Fibroblast of lung (primary cell): ENCODE measurements around the gene MICAL3. TPM values are rescaled to one million over a fixed set of nuclear protein-coding genes. Genes with fewer than 3 reads are reported as not detected.

Experiments used
- DNase-seq, 2 donors: peaks; one replicate each; pipeline versions ENCODE4 v3.0.0 to v3.0.0-alpha.2; 2010; ENCODE audit warnings: low read depth in 2 of 2
- H2AFZ ChIP-seq: 2 replicates; pipeline ENCODE4 v1.5.1; 2012; ENCODE audit warnings: low read length, control low read depth, inconsistent platforms
- H3K27ac ChIP-seq: 2 replicates; pipeline ENCODE4 v1.5.1; 2011; ENCODE audit warnings: low read length, control low read depth; ENCODE audit not compliant: insufficient read depth
- H3K27me3 ChIP-seq: 2 replicates; pipeline ENCODE4 v1.5.1; 2011; ENCODE audit warnings: mild to moderate bottlenecking, low read length; ENCODE audit not compliant: control insufficient read depth, insufficient read depth
- H3K36me3 ChIP-seq: 2 replicates; pipeline ENCODE4 v1.5.1; 2011; ENCODE audit warnings: low read length; ENCODE audit not compliant: control insufficient read depth, insufficient read depth
- H3K4me1 ChIP-seq: 2 replicates; pipeline ENCODE4 v1.5.1; 2011; ENCODE audit warnings: low read length; ENCODE audit not compliant: control insufficient read depth, insufficient read depth; ENCODE audit errors: extremely low read depth
- H3K4me2 ChIP-seq: 2 replicates; pipeline ENCODE4 v1.5.1; 2011; ENCODE audit warnings: low read length, control low read depth; ENCODE audit not compliant: insufficient read depth; ENCODE audit errors: extremely low read depth
- H3K4me3 ChIP-seq, 4 experiments: fragments of 200-600 bp in 1 of 4; sonication (generic) in 1 of 4; replicated peaks in 1 of 4; 2 replicates each; pipeline ENCODE4 v1.5.1; 2011 to 2016; ENCODE audit warnings: low read length in 4 of 4, low read depth in 3 of 4, mild to moderate bottlenecking in 3 of 4, control low read depth in 2 of 4, inconsistent platforms in 1 of 4, mixed read lengths in 1 of 4; ENCODE audit not compliant: insufficient read depth in 1 of 4; ENCODE audit errors: control extremely low read depth in 1 of 4
- H3K79me2 ChIP-seq: 2 replicates; pipeline ENCODE4 v1.5.1; 2012; ENCODE audit warnings: mild to moderate bottlenecking, low read length, inconsistent platforms; ENCODE audit not compliant: control insufficient read depth, insufficient read depth
- H3K9ac ChIP-seq: 2 replicates; pipeline ENCODE4 v1.5.1; 2011; ENCODE audit warnings: mild to moderate bottlenecking, low read length, control low read depth; ENCODE audit not compliant: insufficient read depth
- H3K9me3 ChIP-seq: 2 replicates; pipeline ENCODE4 v1.5.1; 2012; ENCODE audit warnings: low read depth, low read length; ENCODE audit not compliant: control insufficient read depth, insufficient read depth
- H4K20me1 ChIP-seq: 2 replicates; pipeline ENCODE4 v1.5.1; 2011; ENCODE audit warnings: low read length; ENCODE audit not compliant: control insufficient read depth, insufficient read depth; ENCODE audit errors: extremely low read depth
- EZH2 ChIP-seq: IDR thresholded peaks from 2 replicates; pipeline ENCODE4 v1.5.1; 2012; ENCODE audit warnings: low read length, control low read depth, mild to moderate bottlenecking; ENCODE audit errors: missing control alignments
- polyA plus RNA-seq, 2 donors: library from polyadenylated mRNA; depleted of rRNA in 1 of 2; stranded (reverse) in 1 of 2; unstranded in 1 of 2; fragments of >200 nt; gene quantifications; 2 replicates each; pipeline ENCODE4 v1.2.1, GENCODE V29; 2011 to 2012; ENCODE audit warnings: missing spikeins in 1 of 2
- total RNA-seq: library from RNA; depleted of rRNA; stranded (reverse); fragments of >200 nt; gene quantifications from 2 replicates; pipeline ENCODE4 v1.2.1, GENCODE V29; 2014
- TF ChIP-seq, protein P1 (sequence below), 2 donors: IDR thresholded peaks in 1 of 2; conservative IDR thresholded peaks in 1 of 2; 1 replicate in 1 of 2; 2 replicates in 1 of 2; pipeline ENCODE4 v1.5.1; 2011 to 2012; ENCODE audit warnings: low read length in 2 of 2, control low read depth in 1 of 2, inconsistent platforms in 1 of 2, low read depth in 1 of 2, mild to moderate bottlenecking in 1 of 2

MICAL3 gene
- total and polyA plus RNA-seq, 2 donors (not counting 1 experiment from before 2014, with no cell fraction given): 10.8 to 22.6 TPM

- Histone ChIP-seq H3K4me2 (no peak overlapping the region), H3K9ac (no peak overlapping the region), H4K20me1 (no peaks in the 10 kb centered on the region), H2AFZ (no peak overlapping the region), H3K9me3 (no peaks in the 10 kb centered on the region), H3K27me3 (no peaks in the 10 kb centered on the region), H3K4me3 (no peak overlapping the region), H3K27ac (no peak overlapping the region), H3K79me2 (no peaks in the 10 kb centered on the region), H3K4me1 (peaks cover 2% of the 10 kb centered on the region), H3K36me3 (peaks cover 14% of the 10 kb centered on the region)
- no peak for DNase-seq
- no peak for TF ChIP-seq EZH2
- TF ChIP-seq, protein P1, sequence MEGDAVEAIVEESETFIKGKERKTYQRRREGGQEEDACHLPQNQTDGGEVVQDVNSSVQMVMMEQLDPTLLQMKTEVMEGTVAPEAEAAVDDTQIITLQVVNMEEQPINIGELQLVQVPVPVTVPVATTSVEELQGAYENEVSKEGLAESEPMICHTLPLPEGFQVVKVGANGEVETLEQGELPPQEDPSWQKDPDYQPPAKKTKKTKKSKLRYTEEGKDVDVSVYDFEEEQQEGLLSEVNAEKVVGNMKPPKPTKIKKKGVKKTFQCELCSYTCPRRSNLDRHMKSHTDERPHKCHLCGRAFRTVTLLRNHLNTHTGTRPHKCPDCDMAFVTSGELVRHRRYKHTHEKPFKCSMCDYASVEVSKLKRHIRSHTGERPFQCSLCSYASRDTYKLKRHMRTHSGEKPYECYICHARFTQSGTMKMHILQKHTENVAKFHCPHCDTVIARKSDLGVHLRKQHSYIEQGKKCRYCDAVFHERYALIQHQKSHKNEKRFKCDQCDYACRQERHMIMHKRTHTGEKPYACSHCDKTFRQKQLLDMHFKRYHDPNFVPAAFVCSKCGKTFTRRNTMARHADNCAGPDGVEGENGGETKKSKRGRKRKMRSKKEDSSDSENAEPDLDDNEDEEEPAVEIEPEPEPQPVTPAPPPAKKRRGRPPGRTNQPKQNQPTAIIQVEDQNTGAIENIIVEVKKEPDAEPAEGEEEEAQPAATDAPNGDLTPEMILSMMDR (conservative IDR thresholded peaks at IDR 0.05 in 1 of 2, IDR thresholded peaks at IDR 0.05 in 1 of 2; ENCODE audit: low read depth in 1 of 2, low read length in 2 of 2): no peak
Measured at GRCh38 chr22:17810570-17811116, 213.7 kb downstream of the MICAL3 start.

DNA sequence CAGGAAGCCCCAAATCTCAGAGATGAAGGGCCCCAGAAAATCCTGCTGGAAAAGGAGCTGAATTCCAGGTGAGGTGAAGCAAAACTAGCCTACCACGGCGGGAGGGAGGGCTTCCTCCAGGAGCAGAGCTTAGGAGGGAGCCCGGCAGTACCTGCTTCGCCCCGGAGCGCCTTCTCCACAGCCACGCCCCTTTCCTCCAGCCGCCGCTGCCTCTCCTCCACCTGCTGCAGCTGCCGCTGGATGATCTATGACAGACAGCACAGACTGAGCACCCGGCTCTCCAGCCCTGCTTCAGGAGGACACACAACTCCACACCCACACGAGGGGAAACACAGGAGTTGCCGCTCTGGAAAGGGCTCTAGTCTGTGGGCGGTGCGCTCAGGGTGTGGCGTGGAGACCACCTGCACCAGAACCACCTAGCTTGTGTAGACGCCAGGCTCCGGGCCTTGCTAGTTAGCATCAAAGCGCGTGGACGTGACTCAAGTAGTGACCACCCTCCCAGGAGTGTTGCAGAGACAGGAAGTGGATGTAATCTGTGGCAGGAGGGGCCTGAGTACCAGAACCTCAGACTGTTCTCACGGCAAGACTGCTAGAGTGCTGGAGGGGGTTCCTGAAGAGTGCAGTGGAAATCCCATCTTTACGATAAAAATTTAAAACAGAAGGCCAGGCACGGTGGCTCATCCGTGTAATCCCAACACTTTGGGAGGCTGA, 215.5 kb downstream of the MICAL3 start:
- Histone ChIP-seq H3K27ac (no peak overlapping the region), H3K9ac (no peak overlapping the region), H3K4me2 (no peak overlapping the region), H3K79me2 (no peaks in the 10 kb centered on the region), H3K9me3 (no peaks in the 10 kb centered on the region), H3K36me3 (peaks cover 8% of the 10 kb centered on the region), H3K27me3 (no peaks in the 10 kb centered on the region), H4K20me1 (no peaks in the 10 kb centered on the region), H3K4me3 (no peak overlapping the region), H2AFZ (no peak overlapping the region), H3K4me1 (peaks cover 2% of the 10 kb centered on the region)
- no peak for TF ChIP-seq EZH2
- TF ChIP-seq, protein P1 (conservative IDR thresholded peaks at IDR 0.05 in 1 of 2, IDR thresholded peaks at IDR 0.05 in 1 of 2; ENCODE audit: low read depth in 1 of 2, low read length in 2 of 2): no peak
- DNase-seq: no peak

DNA sequence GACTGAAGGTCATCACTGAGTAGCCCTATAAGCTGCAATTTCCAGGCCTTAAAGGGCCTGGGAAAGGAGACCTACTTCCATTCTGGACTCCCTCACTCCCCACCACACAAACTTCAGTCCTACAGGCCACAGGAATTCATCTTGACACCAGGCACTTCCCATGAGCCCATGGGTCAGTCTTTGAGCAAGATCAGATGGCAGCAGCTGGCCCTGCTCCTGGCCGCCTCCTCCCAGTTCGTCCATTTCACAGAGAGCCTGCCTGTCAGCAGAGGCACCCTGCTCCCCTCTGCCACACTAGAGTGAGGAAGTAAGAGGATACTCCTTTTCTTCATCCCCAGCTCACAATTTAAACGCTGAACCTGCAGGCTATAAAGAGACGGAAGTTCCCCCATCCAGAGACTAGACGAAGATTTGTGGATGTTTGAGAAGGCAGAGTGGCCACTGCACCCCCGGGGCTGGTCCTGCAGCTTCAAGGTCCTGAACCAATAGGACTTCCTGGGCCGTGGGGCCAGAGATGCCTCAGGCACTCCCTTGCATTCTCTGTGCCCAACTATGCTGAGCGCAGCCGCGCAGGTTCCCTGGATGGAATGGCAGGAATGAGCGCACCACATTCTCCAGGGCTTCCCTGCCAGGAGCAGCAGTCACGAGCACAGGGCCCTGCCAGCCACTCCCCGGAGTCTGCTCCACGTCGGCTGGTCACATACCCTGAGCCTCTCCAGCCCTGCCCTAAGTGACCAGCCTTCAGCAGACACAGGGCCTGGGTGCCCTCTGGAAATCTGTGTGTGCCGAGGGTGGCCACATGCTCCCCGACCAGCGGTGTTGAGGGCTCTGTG, 216.6 kb downstream of the MICAL3 start:
- Histone ChIP-seq H3K4me3 (no peak overlapping the region), H3K79me2 (no peaks in the 10 kb centered on the region), H3K36me3 (peaks cover 8% of the 10 kb centered on the region), H3K27ac (no peak overlapping the region), H3K9ac (no peak overlapping the region), H4K20me1 (no peaks in the 10 kb centered on the region), H3K27me3 (no peaks in the 10 kb centered on the region), H2AFZ (no peak overlapping the region), H3K9me3 (no peaks in the 10 kb centered on the region), H3K4me1 (peaks cover 2% of the 10 kb centered on the region), H3K4me2 (no peak overlapping the region)
- no peak for TF ChIP-seq EZH2
- TF ChIP-seq, protein P1 (conservative IDR thresholded peaks at IDR 0.05 in 1 of 2, IDR thresholded peaks at IDR 0.05 in 1 of 2; ENCODE audit: low read depth in 1 of 2, low read length in 2 of 2): no peak
- DNase-seq: peak; percentile 32 to 69
